IMR-90 (cell line): Measurements from ENCODE around the gene DTX3. TPM values are rescaled to one million over a fixed set of nuclear protein-coding genes. Genes with fewer than 3 reads are reported as not detected.

ENCODE experiments used
- ATAC-seq: fragments of 200-7000 bp; cut with Tn5 transposase; 2 replicates; pipeline ENCODE4 v1.9.1; 2020; ENCODE audit warnings: low read depth, mild to moderate bottlenecking, moderate library complexity
- BruUV-seq: library from RNA; stranded (reverse); fragments of 400-500 nt; replicated peaks from 2 replicates; lab custom pipeline; 2021; lab: Mats Ljungman, UMichigan
- CTCF ChIA-PET: fragments of 300-600 bp; formaldehyde crosslinking; extraction: SDS; loops from one replicate; lab custom pipeline; 2021; ENCODE audit warnings: antibody characterized with exemption; lab: Yijun Ruan, JAX
- POLR2A ChIA-PET: fragments of 300-600 bp; sonication (Branson Sonifier 250); formaldehyde crosslinking; loops from one replicate; lab custom pipeline; 2022; ENCODE audit warnings: antibody characterized with exemption; ENCODE audit not compliant: unreplicated experiment; lab: Charles Lee
- DNase-seq: peaks from one replicate; pipeline ENCODE4 v3.0.0; 2013
- H2AFZ ChIP-seq: replicated peaks from 2 replicates; pipeline ENCODE3; 2013; ENCODE audit warnings: low read length, mild to moderate bottlenecking; ENCODE audit not compliant: poor library complexity
- H2AK5ac ChIP-seq: 2 replicates; pipeline ENCODE4 v1.6.1; 2013; ENCODE audit warnings: low read depth, low read length, inconsistent platforms
- H2AK9ac ChIP-seq: replicated peaks from 2 replicates; pipeline ENCODE3; 2013; ENCODE audit warnings: mild to moderate bottlenecking, low read depth, low read length, moderate library complexity; ENCODE audit not compliant: poor library complexity
- H2BK120ac ChIP-seq: 2 replicates; pipeline ENCODE4 v1.6.1; 2013; ENCODE audit warnings: low read depth, low read length, inconsistent platforms
- H2BK15ac ChIP-seq: 3 replicates; pipeline ENCODE4 v1.6.1; 2013; ENCODE audit warnings: low read depth, low read length, inconsistent platforms
- H2BK20ac ChIP-seq: 2 replicates; pipeline ENCODE4 v1.6.1; 2013; ENCODE audit warnings: low read depth, mild to moderate bottlenecking, inconsistent platforms, low read length, moderate library complexity
- H2BK5ac ChIP-seq: 2 replicates; pipeline ENCODE4 v1.6.1; 2013; ENCODE audit warnings: mild to moderate bottlenecking, low read depth, low read length, inconsistent platforms; ENCODE audit not compliant: poor library complexity, severe bottlenecking
- H3K14ac ChIP-seq: replicated peaks from 2 replicates; pipeline ENCODE4 v1.6.1; 2013; ENCODE audit warnings: low read depth, low read length, inconsistent platforms
- H3K18ac ChIP-seq: 2 replicates; pipeline ENCODE4 v1.6.1; 2013; ENCODE audit warnings: low read depth, low read length, control low read depth
- H3K23ac ChIP-seq: 2 replicates; pipeline ENCODE4 v1.6.1; 2013; ENCODE audit warnings: low read depth, low read length, inconsistent platforms
- H3K27ac ChIP-seq: 2 replicates; pipeline ENCODE4 v1.5.1; 2013; ENCODE audit warnings: mild to moderate bottlenecking, control low read depth, low read length; ENCODE audit not compliant: insufficient read depth
- H3K27me3 ChIP-seq: 2 replicates; pipeline ENCODE4 v1.6.1; 2013; ENCODE audit warnings: low read length; ENCODE audit not compliant: control insufficient read depth, insufficient read depth
- H3K36me3 ChIP-seq: 2 replicates; pipeline ENCODE4 v1.6.1; 2013; ENCODE audit warnings: low read length, mixed read lengths; ENCODE audit not compliant: control insufficient read depth, insufficient read depth
- H3K4ac ChIP-seq: 2 replicates; pipeline ENCODE4 v1.6.1; 2013; ENCODE audit warnings: low read depth, low read length, inconsistent platforms
- H3K4me1 ChIP-seq: 2 replicates; pipeline ENCODE4 v1.6.1; 2013; ENCODE audit warnings: low read length, mixed read lengths; ENCODE audit not compliant: control insufficient read depth, insufficient read depth
- H3K4me2 ChIP-seq: 2 replicates; pipeline ENCODE4 v1.6.1; 2013; ENCODE audit warnings: low read depth, mild to moderate bottlenecking, control low read depth, low read length, moderate library complexity
- H3K4me3 ChIP-seq: 2 replicates; pipeline ENCODE4 v1.5.1; 2013; ENCODE audit warnings: low read depth, mild to moderate bottlenecking, control low read depth, low read length, moderate library complexity; ENCODE audit not compliant: insufficient read depth
- H3K56ac ChIP-seq: 2 replicates; pipeline ENCODE4 v1.6.1; 2013; ENCODE audit warnings: low read length, inconsistent platforms; ENCODE audit not compliant: insufficient read depth; ENCODE audit errors: extremely low read depth
- H3K79me1 ChIP-seq, 2 experiments: 2 replicates each; pipeline ENCODE4 v1.6.1; 2013; ENCODE audit warnings: low read length in 2 of 2, inconsistent platforms in 1 of 2, low read depth in 1 of 2
- H3K9ac ChIP-seq: 2 replicates; pipeline ENCODE4 v1.6.1; 2013; ENCODE audit warnings: low read depth, low read length, control low read depth
- H3K9me1 ChIP-seq: 2 replicates; pipeline ENCODE4 v1.6.1; 2013; ENCODE audit warnings: low read length, inconsistent platforms; ENCODE audit not compliant: insufficient read depth
- H3K9me3 ChIP-seq: 2 replicates; pipeline ENCODE4 v1.6.1; 2013; ENCODE audit warnings: low read length; ENCODE audit not compliant: control insufficient read depth, insufficient read depth
- H4K20me1 ChIP-seq: 2 replicates; pipeline ENCODE4 v1.6.1; 2013; ENCODE audit warnings: low read length, inconsistent platforms; ENCODE audit not compliant: insufficient read depth
- H4K5ac ChIP-seq: 2 replicates; pipeline ENCODE4 v1.6.1; 2013; ENCODE audit warnings: mild to moderate bottlenecking, low read depth, low read length, control low read depth
- H4K8ac ChIP-seq, 2 experiments: 2 replicates each; pipeline ENCODE4 v1.6.1; 2013; ENCODE audit warnings: low read depth in 2 of 2, low read length in 2 of 2, control low read depth in 1 of 2, inconsistent platforms in 1 of 2
- H4K91ac ChIP-seq: 2 replicates; pipeline ENCODE4 v1.6.1; 2013; ENCODE audit warnings: low read depth, low read length, inconsistent platforms; ENCODE audit not compliant: insufficient read depth
- BHLHE40 ChIP-seq: fragments of 150-350 bp; IDR thresholded peaks from 2 replicates; pipeline ENCODE4 v1.6.1; 2016; ENCODE audit warnings: mild to moderate bottlenecking, low read depth, low read length
- ELK1 ChIP-seq: fragments of 150-350 bp; IDR thresholded peaks from 2 replicates; pipeline ENCODE4 v1.6.1; 2016; ENCODE audit warnings: low read depth, mild to moderate bottlenecking, low read length, moderate library complexity, borderline replicate concordance
- FOS ChIP-seq: fragments of 150-350 bp; IDR thresholded peaks from 2 replicates; pipeline ENCODE4 v1.6.1; 2016; ENCODE audit warnings: low read depth, low read length
- MAFK ChIP-seq: IDR thresholded peaks from 2 replicates; pipeline ENCODE4 v1.6.1; 2012; ENCODE audit warnings: low read depth, low read length, improper control_type of control experiment
- MAZ ChIP-seq: IDR thresholded peaks from 2 replicates; pipeline ENCODE4 v1.6.1; 2012; ENCODE audit warnings: low read depth, mild to moderate bottlenecking, low read length, improper control_type of control experiment, moderate library complexity, borderline replicate concordance
- MXI1 ChIP-seq: IDR thresholded peaks from 2 replicates; pipeline ENCODE4 v1.6.1; 2012; ENCODE audit warnings: low read depth, mild to moderate bottlenecking, low read length, moderate library complexity, borderline replicate concordance
- NFE2L2 ChIP-seq: fragments of 150-350 bp; IDR thresholded peaks from 2 replicates; pipeline ENCODE4 v1.6.1; 2016; ENCODE audit warnings: low read depth, mild to moderate bottlenecking, low read length
- POLR2A ChIP-seq: IDR thresholded peaks from 2 replicates; pipeline ENCODE4 v1.6.1; 2012; ENCODE audit warnings: mild to moderate bottlenecking, low read depth, low read length
- RCOR1 ChIP-seq: IDR thresholded peaks from 2 replicates; pipeline ENCODE4 v1.6.1; 2012; ENCODE audit warnings: mild to moderate bottlenecking, low read length, improper control_type of control experiment; ENCODE audit not compliant: insufficient replicate concordance
- RFX5 ChIP-seq: IDR thresholded peaks from 2 replicates; pipeline ENCODE4 v1.8.0; 2012; ENCODE audit warnings: low read depth, mild to moderate bottlenecking, low read length, moderate library complexity
- USF2 ChIP-seq: fragments of 150-350 bp; IDR thresholded peaks from 2 replicates; pipeline ENCODE4 v1.6.1; 2017; ENCODE audit warnings: mild to moderate bottlenecking, antibody characterized with exemption, low read length, low read depth
- WGBS, 2 experiments: methylation state at CpG; one replicate each; pipeline versions ENCODE4 v1.1.5 to v1.1.7; 2013; ENCODE audit warnings: missing lambda C conversion rate in 2 of 2; ENCODE audit not compliant: insufficient read length in 1 of 2; ENCODE audit errors: extremely low coverage in 2 of 2; 5-methylcytosine and 5-hydroxymethylcytosine counted together
- dilution Hi-C: fragments of 300-500 bp; cut with HindIII; formaldehyde crosslinking; loops from one replicate; pipeline ENCODE4 v1.14.3; 2018; ENCODE audit warnings: low sequenced_read_pairs; ENCODE audit not compliant: unreplicated experiment
- in situ Hi-C: fragments of 300-500 bp; cut with MboI; formaldehyde crosslinking; loops from 3 replicates; pipeline ENCODE4 v1.14.3; 2019; ENCODE audit warnings: low sequenced_read_pairs, inconsistent platforms, mixed read lengths
- intact Hi-C: fragments of 100-400 bp; cut with micrococcal nuclease; formaldehyde crosslinking; loops from 2 replicates; pipeline ENCODE4 v1.10.0; 2022
- polyA plus RNA-seq, 3 experiments: library from polyadenylated mRNA; depleted of rRNA; stranded (reverse); fragments of >200 nt; gene quantifications; 2 replicates each; pipeline ENCODE4 v1.2.3, GENCODE V29; 2012; ENCODE audit warnings: low replicate concordance in 1 of 3
- total RNA-seq: library from RNA; depleted of rRNA; stranded (reverse); fragments of >200 nt; gene quantifications from 2 replicates; pipeline ENCODE4 v1.2.3, GENCODE V29; 2012

DTX3 gene
- total and polyA plus RNA-seq, 2 of the 4 experiments (the other 2 are of a cell fraction): 2.9 to 14.6 TPM

- Histone ChIP-seq H3K27me3 (peaks cover 78% of the 10 kb centered on the region), H3K9me3 (no peaks in the 10 kb centered on the region), H3K4me3 (no peak overlapping the region), H3K4ac (no peak overlapping the region), H4K20me1 (peaks cover 4% of the 10 kb centered on the region), H2AFZ (no peak overlapping the region), H3K23ac (no peak overlapping the region), H2BK15ac (no peak overlapping the region), H4K8ac (no peak overlapping the region), H3K27ac (no peak overlapping the region), H3K79me1 (no peaks in the 10 kb centered on the region), H3K18ac (no peak overlapping the region), H3K4me1 (no peaks in the 10 kb centered on the region; the same call in 1 of the 2 replicates), H3K9ac (no peak overlapping the region), H3K56ac (no peak overlapping the region), H3K9me1 (peaks cover 4% of the 10 kb centered on the region; the same call in 1 of the 2 replicates), H2BK5ac (no peak overlapping the region), H4K91ac (no peak overlapping the region), H3K36me3 (peaks cover 2% of the 10 kb centered on the region; the same call in 1 of the 2 replicates), H2BK120ac (no peak overlapping the region), H3K4me2 (no peak overlapping the region), H4K5ac (no peak overlapping the region), H2AK5ac (no peak overlapping the region), H3K14ac (no peak overlapping the region), H2BK20ac (no peak overlapping the region), H2AK9ac (no peak overlapping the region)
- intact Hi-C loops: no loop called here
- TF ChIP-seq FOS (no peak), POLR2A (no peak), MAFK (no peak), RCOR1 (no peak), ELK1 (no peak), BHLHE40 (no peak), NFE2L2 (no peak), RFX5 (no peak), USF2 (no peak), MAZ (no peak), MXI1 (no peak)
- dilution Hi-C loops: no loop called here
- in situ Hi-C loops: no loop called here
- BruUV-seq: no TSS peak
- ChIA-PET POLR2A (no interaction called here), CTCF (no interaction called here)
- ATAC-seq: no peak
- DNase-seq: no peak
- no CpG with 5 or more reads among the region's 9 CpGs for WGBS, 2 experiments
These were observed 22.4 kb downstream of the DTX3 start for GRCh38 chr12:57626921-57627445.
